Ectodermal cell (in vitro differentiated cells): Measurements from ENCODE around the gene NUTM2A. TPM values are rescaled to one million over a fixed set of nuclear protein-coding genes. Genes with fewer than 3 reads are reported as not detected.
"Not testable (repeated sequence)": the region's sequence is repeated elsewhere in the genome, so short reads cannot be mapped to it uniquely, and the experiment has no call there.

Source experiments
- H3K27ac ChIP-seq: 2 replicates; pipeline ENCODE4 v1.7.0; 2013; ENCODE audit warnings: mild to moderate bottlenecking, low read depth, low read length; ENCODE audit not compliant: insufficient read depth, poor library complexity, severe bottlenecking
- H3K27me3 ChIP-seq: 2 replicates; pipeline ENCODE4 v1.7.0; 2013; ENCODE audit warnings: mild to moderate bottlenecking, low read length; ENCODE audit not compliant: insufficient read depth, control insufficient read depth, poor library complexity, severe bottlenecking
- H3K36me3 ChIP-seq: one replicate; pipeline ENCODE4 v1.7.0; 2013; ENCODE audit warnings: low read length; ENCODE audit not compliant: control insufficient read depth, insufficient read depth
- H3K4me1 ChIP-seq: one replicate; pipeline ENCODE4 v1.7.0; 2013; ENCODE audit warnings: low read length; ENCODE audit not compliant: control insufficient read depth, insufficient read depth
- H3K4me3 ChIP-seq: 2 replicates; pipeline ENCODE4 v1.7.0; 2013; ENCODE audit warnings: low read depth, low read length, control low read depth; ENCODE audit not compliant: insufficient read depth
- H3K9me3 ChIP-seq: 2 replicates; pipeline ENCODE4 v1.7.0; 2013; ENCODE audit warnings: mild to moderate bottlenecking, low read length, moderate library complexity; ENCODE audit not compliant: control insufficient read depth
- WGBS, 2 experiments: methylation state at CpG; one replicate each; pipeline ENCODE4 v1.1.7; 2013; ENCODE audit warnings: missing lambda C conversion rate in 2 of 2; 5-methylcytosine and 5-hydroxymethylcytosine counted together
- polyA plus RNA-seq, 4 experiments: library from polyadenylated mRNA; stranded (reverse); fragments of 50-300 nt; gene quantifications; one replicate each; pipeline ENCODE4 v1.2.3, GENCODE V29; 2013

Gene NUTM2A, protein sequence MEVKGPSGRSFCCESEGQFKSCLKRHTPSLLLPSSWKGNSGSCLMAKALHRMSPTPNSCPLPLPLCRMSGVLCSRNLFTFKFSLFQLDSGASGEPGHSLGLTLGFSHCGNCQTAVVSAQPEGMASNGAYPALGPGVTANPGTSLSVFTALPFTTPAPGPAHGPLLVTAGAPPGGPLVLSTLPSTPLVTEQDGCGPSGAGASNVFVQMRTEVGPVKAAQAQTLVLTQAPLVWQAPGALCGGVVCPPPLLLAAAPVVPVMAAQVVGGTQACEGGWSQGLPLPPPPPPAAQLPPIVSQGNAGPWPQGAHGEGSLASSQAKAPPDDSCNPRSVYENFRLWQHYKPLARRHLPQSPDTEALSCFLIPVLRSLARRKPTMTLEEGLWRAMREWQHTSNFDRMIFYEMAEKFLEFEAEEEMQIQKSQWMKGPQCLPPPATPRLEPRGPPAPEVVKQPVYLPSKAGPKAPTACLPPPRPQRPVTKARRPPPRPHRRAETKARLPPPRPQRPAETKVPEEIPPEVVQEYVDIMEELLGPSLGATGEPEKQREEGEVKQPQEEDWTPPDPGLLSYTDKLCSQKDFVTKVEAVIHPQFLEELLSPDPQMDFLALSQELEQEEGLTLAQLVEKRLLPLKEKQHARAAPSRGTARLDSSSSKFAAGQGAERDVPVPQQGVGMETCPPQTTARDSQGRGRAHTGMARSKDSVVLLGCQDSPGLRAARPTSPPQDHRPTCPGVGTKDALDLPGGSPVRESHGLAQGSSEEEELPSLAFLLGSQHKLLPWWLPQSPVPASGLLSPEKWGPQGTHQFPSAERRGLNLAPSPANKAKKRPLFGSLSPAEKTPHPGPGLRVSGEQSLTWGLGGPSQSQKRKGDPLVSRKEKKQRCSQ
- polyA plus RNA-seq (2013, experiment 1 of 4): 2.6 TPM
- 3.1 TPM for polyA plus RNA-seq (2013, experiment 2 of 4)
- polyA plus RNA-seq (2013, experiment 3 of 4): 1.7 TPM
- polyA plus RNA-seq (2013, experiment 4 of 4): 2.8 TPM

DNA sequence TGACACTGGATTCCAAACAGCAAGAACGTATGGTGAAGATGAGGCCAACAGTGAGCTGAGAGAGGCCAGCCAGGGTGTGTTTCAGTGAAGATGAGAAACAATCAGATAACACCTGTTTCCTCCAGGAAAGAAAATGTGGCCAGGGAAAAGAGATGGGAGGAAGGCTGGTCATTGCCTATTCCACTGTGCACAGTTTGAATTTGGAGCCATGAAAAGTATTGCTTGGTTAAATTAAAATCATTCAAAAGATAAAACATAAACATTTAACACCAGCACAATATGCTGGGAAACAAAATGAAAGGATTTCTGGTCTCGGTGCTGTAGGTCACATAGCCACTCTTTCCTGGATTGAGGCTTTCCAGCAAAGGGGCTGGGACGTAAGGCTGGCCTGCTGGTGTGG, at the start of gene NUTM2A:
Gene NUTM2A (plus strand): TSS at position 301 of the 400 bp plus-strand sequence. CDS start 383 bp downstream, outside the sequence.
- not testable (repeated sequence) for H3K4me3 ChIP-seq
- WGBS, 2 experiments: no CpG with 5 or more reads among the region's 3 CpGs

DNA sequence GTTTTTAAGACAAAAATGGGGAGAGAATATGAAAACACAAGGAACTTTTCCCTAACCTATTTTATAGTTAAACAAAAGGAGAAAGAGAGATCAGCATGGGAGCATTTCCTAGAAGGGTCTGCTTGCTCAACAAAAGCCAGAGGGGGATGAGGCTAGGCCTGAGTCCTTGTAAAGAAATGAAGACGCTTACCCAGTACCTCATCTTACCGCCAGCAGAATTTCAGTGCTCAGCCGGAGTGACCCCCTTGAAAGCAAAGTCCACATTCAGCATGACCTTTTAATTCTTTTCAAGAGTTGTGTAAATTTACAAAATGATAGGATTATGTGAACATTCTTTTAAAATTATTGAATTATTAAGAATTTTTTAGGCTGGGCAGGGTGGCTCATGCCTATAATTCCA, 47.7 kb upstream of the NUTM2A start:
- H3K36me3 ChIP-seq, H3K27ac ChIP-seq, H3K9me3 ChIP-seq, H3K4me1 ChIP-seq, H3K4me3 ChIP-seq, H3K27me3 ChIP-seq: not testable (repeated sequence)
- no CpG with 5 or more reads among the region's 3 CpGs for WGBS, 2 experiments

More for the DNA sequence above, at the start of gene NUTM2A:
- not testable (repeated sequence) for H3K36me3 ChIP-seq, H3K27ac ChIP-seq, H3K4me1 ChIP-seq, H3K27me3 ChIP-seq, H3K9me3 ChIP-seq

DNA sequence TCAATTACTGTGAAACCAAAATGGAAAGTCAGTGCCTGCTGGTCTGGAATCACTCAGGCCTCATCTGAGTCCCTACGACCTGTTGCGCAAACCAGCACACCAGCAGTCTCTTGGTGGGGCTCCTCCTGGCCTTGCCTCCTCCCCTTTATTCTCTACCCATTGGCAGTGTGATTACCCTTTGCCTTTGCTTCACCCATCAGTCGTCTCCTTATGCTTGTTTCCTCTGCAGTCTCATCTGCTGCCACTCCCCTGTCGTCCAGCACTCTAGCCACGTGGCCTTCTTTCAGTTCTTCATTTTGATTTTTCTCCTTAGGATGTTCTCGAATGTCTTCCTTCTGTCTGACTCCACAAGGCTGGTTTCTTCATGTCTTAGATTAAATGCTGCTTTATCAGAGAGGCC, 40.8 kb upstream of the NUTM2A start:
- H3K4me1 ChIP-seq, H3K27ac ChIP-seq, H3K9me3 ChIP-seq, H3K36me3 ChIP-seq, H3K4me3 ChIP-seq, H3K27me3 ChIP-seq: not testable (repeated sequence)
- WGBS, 2 experiments: 90 to 92% methylated on average over 6 of the region's 6 CpGs

GRCh38 chr10:87186016-87186415, 39.2 kb upstream of the NUTM2A start:
- H3K27me3 ChIP-seq, H3K27ac ChIP-seq, H3K4me3 ChIP-seq, H3K36me3 ChIP-seq, H3K9me3 ChIP-seq, H3K4me1 ChIP-seq: not testable (repeated sequence)
- WGBS, 2 experiments: no CpG with 5 or more reads among the region's 4 CpGs

DNA sequence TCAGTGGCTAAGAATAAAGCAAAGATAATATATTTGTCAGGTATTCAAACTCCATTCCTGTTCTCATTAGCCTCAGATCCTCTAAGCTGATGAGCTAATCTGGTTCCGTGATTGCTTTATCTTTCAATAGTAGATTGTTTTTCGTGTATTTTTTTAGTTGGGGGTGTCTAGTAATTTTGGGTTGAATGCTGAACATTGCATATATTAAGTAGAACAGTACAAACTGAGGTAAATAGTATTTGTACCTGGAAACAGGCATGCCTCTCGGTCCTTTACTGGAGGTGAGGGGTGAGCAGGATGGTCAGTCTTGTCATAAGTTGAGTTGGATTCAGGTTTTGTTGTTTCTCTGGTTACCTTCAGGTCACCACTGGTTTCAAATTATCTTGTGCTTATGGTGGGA, 37.7 kb upstream of the NUTM2A start:
- not testable (repeated sequence) for H3K4me1 ChIP-seq, H3K4me3 ChIP-seq, H3K27ac ChIP-seq, H3K36me3 ChIP-seq, H3K27me3 ChIP-seq, H3K9me3 ChIP-seq
- WGBS, 2 experiments: 82 to 85% methylated on average over 3 of the region's 3 CpGs

DNA sequence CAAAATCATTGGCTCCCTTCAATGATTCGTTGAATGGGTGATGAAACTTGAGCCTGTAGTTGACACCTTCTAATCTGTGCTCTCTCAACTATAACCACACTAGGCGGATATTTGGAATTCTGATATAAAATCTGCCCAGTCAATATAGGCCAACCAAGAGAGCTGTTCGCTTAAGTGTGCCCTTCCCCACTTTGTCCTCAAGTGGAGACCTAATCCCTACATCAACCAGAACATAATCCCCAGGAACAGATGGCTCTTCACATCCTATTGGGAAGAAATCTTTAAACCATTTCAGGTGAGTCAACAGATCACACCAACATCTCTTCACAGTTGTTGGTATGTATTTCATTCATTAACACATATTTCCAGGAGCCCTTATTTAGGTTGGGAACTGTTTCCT, 33.4 kb upstream of the NUTM2A start:
- not testable (repeated sequence) for H3K4me1 ChIP-seq, H3K27me3 ChIP-seq, H3K4me3 ChIP-seq, H3K27ac ChIP-seq, H3K36me3 ChIP-seq, H3K9me3 ChIP-seq
- 91 to 98% methylated on average over 3 of the region's 3 CpGs for WGBS, 2 experiments

GRCh38 chr10:87200924-87201323, 24.3 kb upstream of the NUTM2A start:
- H3K9me3 ChIP-seq, H3K27ac ChIP-seq, H3K27me3 ChIP-seq, H3K4me1 ChIP-seq, H3K36me3 ChIP-seq, H3K4me3 ChIP-seq: not testable (repeated sequence)
- WGBS, 2 experiments: 99% methylated on average over 5 to 6 of the region's 6 CpGs

DNA sequence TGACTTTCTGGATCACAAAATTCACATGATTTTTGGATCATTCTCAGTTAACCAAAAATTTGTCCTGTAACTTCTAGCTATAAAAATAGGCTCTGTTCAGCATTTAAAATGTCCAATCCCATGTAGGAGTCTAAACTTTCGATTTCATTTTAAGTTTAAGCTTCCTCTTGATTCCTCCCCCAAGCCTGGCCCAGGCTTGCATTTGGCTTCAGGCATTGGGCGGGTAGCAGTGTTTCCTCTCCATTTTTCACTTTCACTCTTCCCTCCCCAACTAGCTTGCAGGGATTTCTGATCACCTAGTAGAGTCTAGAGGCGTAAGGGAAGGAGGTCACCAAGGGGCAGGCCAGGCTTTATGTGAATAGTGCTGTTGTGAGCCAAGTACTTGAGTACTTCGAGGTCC, 20.4 kb upstream of the NUTM2A start:
- not testable (repeated sequence) for H3K4me3 ChIP-seq, H3K27ac ChIP-seq, H3K36me3 ChIP-seq, H3K4me1 ChIP-seq, H3K9me3 ChIP-seq, H3K27me3 ChIP-seq
- WGBS, 2 experiments: 88 to 100% methylated on average over 1 to 2 of the region's 4 CpGs

DNA sequence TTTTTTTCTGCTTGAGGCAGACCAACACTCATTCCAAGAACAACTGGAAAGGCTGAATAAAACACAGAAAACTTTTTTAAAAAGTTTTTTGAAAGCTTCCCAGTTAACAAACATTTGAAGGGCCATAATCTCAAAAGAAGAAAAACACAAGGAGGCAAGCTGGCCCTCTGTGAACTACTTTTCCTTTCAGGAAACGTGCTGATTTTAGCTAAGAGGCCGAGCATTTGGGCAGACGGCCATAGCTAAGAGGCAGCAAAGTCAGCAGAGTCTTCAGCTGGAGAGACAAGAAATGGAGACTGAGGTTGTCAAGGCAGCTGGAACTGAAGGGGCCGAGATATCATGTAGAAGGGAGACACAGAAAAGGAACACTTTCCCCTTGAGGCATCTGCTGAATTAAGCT, 18.3 kb upstream of the NUTM2A start:
- not testable (repeated sequence) for H3K4me3 ChIP-seq, H3K4me1 ChIP-seq, H3K36me3 ChIP-seq, H3K9me3 ChIP-seq, H3K27ac ChIP-seq, H3K27me3 ChIP-seq
- WGBS, 2 experiments: 94 to 95% methylated on average over 4 of the region's 4 CpGs

DNA sequence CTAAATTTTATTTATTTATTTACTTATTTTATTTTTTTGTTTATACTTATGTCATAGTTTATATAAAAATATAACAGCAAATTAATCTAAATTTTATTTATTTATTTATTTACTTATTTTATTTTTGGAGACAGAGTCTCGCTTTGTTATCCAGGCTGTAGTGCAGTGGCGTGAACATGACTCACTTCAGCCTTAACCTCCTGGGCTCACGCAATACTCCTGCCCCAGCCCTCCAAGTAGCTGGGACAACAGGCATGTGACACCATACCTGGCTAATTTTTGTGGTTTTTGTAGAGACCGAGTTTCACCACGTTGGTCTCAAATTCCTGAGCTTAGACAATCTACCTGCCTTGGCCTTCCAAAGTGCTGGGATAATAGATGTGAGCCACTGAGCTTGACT, 14.9 kb upstream of the NUTM2A start:
- 82 to 97% methylated on average over 3 of the region's 5 CpGs for WGBS, 2 experiments
- H3K36me3 ChIP-seq, H3K4me1 ChIP-seq, H3K27me3 ChIP-seq, H3K27ac ChIP-seq, H3K9me3 ChIP-seq, H3K4me3 ChIP-seq: not testable (repeated sequence)
